ENCODE data around the gene SPACA6. TPM values are rescaled to one million over a fixed set of nuclear protein-coding genes. Genes with fewer than 3 reads are reported as not detected.
"Not testable (repeated sequence)": the region's sequence is repeated elsewhere in the genome, so short reads cannot be mapped to it uniquely, and the experiment has no call there.

The SPACA6 gene
- total RNA-seq, result 1 to 10 TPM in 5 of 6 experiments, under 1 TPM in 1; 0.98 to 4.7 (median 2.3) TPM
- long read RNA-seq, result 0 reads

- 58% methylated on average over 8 of the region's 8 CpGs for WGBS (ENCODE audit: insufficient coverage, low coverage, low lambda C conversion rate, missing lambda C conversion rate)
- TF ChIP-seq CTCF (IDR thresholded peaks at IDR 0.05) (no peak), POLR2A (IDR thresholded peaks at IDR 0.05) (no peak)
- H3K4me3 ChIP-seq, result no peak within 1 kb of the TSS
- no peaks in the 10 kb centered on the region for H3K36me3 ChIP-seq
- DNase-seq (peak in 1 of 3 donors; percentile 35), ATAC-seq (no peak)
- no peak within 1 kb of the TSS for H3K27ac ChIP-seq
- H3K4me1 ChIP-seq, result no peaks in the 10 kb centered on the region
- H3K9me3 ChIP-seq, result no peaks in the 10 kb centered on the region
- H3K27me3 ChIP-seq, result no peaks in the 10 kb centered on the region
- intact Hi-C loops (cut with DNase I), result no loop called here
Measured at GRCh38 chr19:51693260-51693659, at the start of gene SPACA6. SPACA6 (plus strand) TSS chr19:51693330; CDS start chr19:51693527, 197 bp downstream.

GRCh38 chr19:51644636-51645271 is 48.4 kb upstream of the SPACA6 start:
- no peak for TF ChIP-seq CTCF (IDR thresholded peaks at IDR 0.05)
- no peak for TF ChIP-seq POLR2A (IDR thresholded peaks at IDR 0.05)
- Histone ChIP-seq H3K4me1 (no peaks in the 10 kb centered on the region), H3K9me3 (no peaks in the 10 kb centered on the region), H3K36me3 (no peaks in the 10 kb centered on the region), H3K27me3 (no peaks in the 10 kb centered on the region), H3K4me3 (peak overlapping the region in 1 of 3 donors; percentile 29), H3K27ac (no peak overlapping the region)
- no CpG with 5 or more reads among the region's 11 CpGs for WGBS (ENCODE audit: insufficient coverage, low coverage, low lambda C conversion rate, missing lambda C conversion rate)
- intact Hi-C loops (cut with DNase I), result no loop called here
- peak; percentile 17 to 56 (median 31) for ATAC-seq
- DNase-seq, result no peak

GRCh38 chr19:51646730-51647129 is 46.4 kb upstream of the SPACA6 start, which contains the start of gene SIGLEC14:
SIGLEC14 (minus strand) TSS chr19:51646825; CDS start chr19:51646759, 66 bp downstream.
- H3K4me1 ChIP-seq; intact Hi-C loops (cut with DNase I); H3K27ac ChIP-seq; DNase-seq; H3K36me3 ChIP-seq; H3K27me3 ChIP-seq; H3K9me3 ChIP-seq; H3K4me3 ChIP-seq: not testable (repeated sequence)
- peak; percentile 57 to 63 (median 58) for ATAC-seq
- WGBS (ENCODE audit: insufficient coverage, low coverage, low lambda C conversion rate, missing lambda C conversion rate), result 33% methylated on average over 3 of the region's 10 CpGs

- DNase-seq (no peak), ATAC-seq (no peak)
- Histone ChIP-seq H3K9me3 (no peaks in the 10 kb centered on the region), H3K27ac (no peak overlapping the region), H3K36me3 (no peaks in the 10 kb centered on the region), H3K4me3 (no peak overlapping the region), H3K4me1 (no peaks in the 10 kb centered on the region), H3K27me3 (no peaks in the 10 kb centered on the region)
- intact Hi-C loops (cut with DNase I), result no loop called here
- TF ChIP-seq POLR2A (IDR thresholded peaks at IDR 0.05) (no peak), CTCF (IDR thresholded peaks at IDR 0.05) (no peak)
- whole genome bisulfite sequencing (ENCODE audit: insufficient coverage, low coverage, low lambda C conversion rate, missing lambda C conversion rate), result 88% methylated on average over 2 of the region's 6 CpGs
Measured at GRCh38 chr19:51647318-51647717, 45.8 kb upstream of the SPACA6 start.

GRCh38 chr19:51651216-51651846 is 41.8 kb upstream of the SPACA6 start:
- Histone ChIP-seq H3K4me1 (no peaks in the 10 kb centered on the region), H3K4me3 (no peak overlapping the region), H3K27ac (no peak overlapping the region), H3K9me3 (no peaks in the 10 kb centered on the region), H3K36me3 (no peaks in the 10 kb centered on the region), H3K27me3 (no peaks in the 10 kb centered on the region)
- ATAC-seq, result peak; percentile 52 to 75 (median 63)
- intact Hi-C loops (cut with DNase I), result loop anchor here in 1 of 2 donors (10.0 kb wide), 1 partner anchor 167 kb away; no protein-coding TSS in a partner anchor
- 47% methylated on average over 3 of the region's 7 CpGs for WGBS (ENCODE audit: insufficient coverage, low coverage, low lambda C conversion rate, missing lambda C conversion rate)
- DNase-seq, result no peak
- TF ChIP-seq CTCF (IDR thresholded peaks at IDR 0.05) (no peak), POLR2A (IDR thresholded peaks at IDR 0.05) (no peak)
